Measurements from ENCODE around the gene C1orf105. TPM values are rescaled to one million over a fixed set of nuclear protein-coding genes. Genes with fewer than 3 reads are reported as not detected.

C1orf105 gene
- total and polyA plus RNA-seq, 10 of the 15 experiments (the other 5 are each of a cell fraction or from before 2014, with no cell fraction given): not detected

- H3K9me3 ChIP-seq (replicated peaks; ENCODE audit: control insufficient read depth, insufficient read depth, low read length): no peaks in the 10 kb centered on the region
- POLR2A ChIA-PET: interaction anchor here (0.7 kb wide), 1 partner anchor 351 kb away, joined by 6 read pairs; no protein-coding TSS in a partner anchor
- intact Hi-C loops (cut with micrococcal nuclease; ENCODE audit: unreplicated experiment): loop anchor here (10.0 kb wide), 1 partner anchor 134 kb away; no protein-coding TSS in a partner anchor
- TF ChIP-seq RAD21 (IDR thresholded peaks at IDR 0.05; ENCODE audit: insufficient read depth, low read depth, low read length) (no peak), PBX3 (IDR thresholded peaks at IDR 0.05; ENCODE audit: insufficient replicate concordance, low read depth, low read length) (no peak), RCOR1 (conservative IDR thresholded peaks at IDR 0.05; ENCODE audit: low read depth, low read length) (no peak), SUPT20H (IDR thresholded peaks at IDR 0.05; ENCODE audit: borderline replicate concordance, control insufficient read depth, low read depth, low read length) (no peak), TARDBP (IDR thresholded peaks at IDR 0.05; ENCODE audit: borderline replicate concordance) (no peak), ETV6 (conservative IDR thresholded peaks at IDR 0.05 in 1 of 2, IDR thresholded peaks at IDR 0.05 in 1 of 2; ENCODE audit: borderline replicate concordance in 1 of 2, low read depth in 1 of 2) (no peak), HCFC1 (IDR thresholded peaks at IDR 0.05; ENCODE audit: low read length) (no peak), MYC (IDR thresholded peaks at IDR 0.05; ENCODE audit: insufficient read depth, insufficient read length, insufficient replicate concordance, low read length, severe bottlenecking) (no peak), RUNX3 (IDR thresholded peaks at IDR 0.05; ENCODE audit: low read length) (no peak), PAX5 (IDR thresholded peaks at IDR 0.05; ENCODE audit: borderline replicate concordance, low read depth, low read length) (no peak), NKRF (conservative IDR thresholded peaks at IDR 0.05) (no peak), TBL1XR1 (IDR thresholded peaks at IDR 0.05; ENCODE audit: low read depth, low read length) (no peak), RFX5 (IDR thresholded peaks at IDR 0.05; ENCODE audit: low read depth, low read length) (no peak), SRF (IDR thresholded peaks at IDR 0.05; ENCODE audit: low read depth in 2 of 2, low read length in 2 of 2) (no peak), NFXL1 (IDR thresholded peaks at IDR 0.05; ENCODE audit: borderline replicate concordance) (no peak), E2F8 (IDR thresholded peaks at IDR 0.05; ENCODE audit: low read depth, partially characterized antibody) (no peak), ZNF24 (IDR thresholded peaks at IDR 0.05) (no peak)
Measured at GRCh38 chr1:172451002-172451443, 30.5 kb downstream of the C1orf105 start.

More at GRCh38 chr1:172451002-172451443, 30.5 kb downstream of the C1orf105 start:
- H4K20me1 ChIP-seq (ENCODE audit: control insufficient read depth, insufficient read depth): no peaks in the 10 kb centered on the region
- no peak overlapping the region; the same call in 1 of the 2 replicates for H2AFZ ChIP-seq (ENCODE audit: control insufficient read depth, low read depth, low read length)
- 63% methylated on average over 2 of the region's 2 CpGs for WGBS (ENCODE audit: insufficient coverage, insufficient replicate concordance, low lambda C conversion rate, missing lambda C conversion rate)
- H3K4me1 ChIP-seq (ENCODE audit: control insufficient read depth, insufficient read depth, low read length): no peaks in the 10 kb centered on the region
- ChIA-PET SMC1A (ENCODE audit: uncharacterized antibody, unreplicated experiment) (interaction anchor here (0.8 to 2.1 kb wide), 7 partner anchors 12 to 275 kb away, joined by 3 to 19 read pairs (median 4); no protein-coding TSS in a partner anchor), RAD21 (ENCODE audit: unreplicated experiment) (interaction anchor here (0.6 to 1.4 kb wide), 5 partner anchors 10 to 1653 kb away, joined by 3 to 10 read pairs (median 4); no protein-coding TSS in a partner anchor), CTCF (interaction anchor here (0.8 to 5.9 kb wide), 12 partner anchors 10 to 449 kb away, joined by 3 to 48 read pairs (median 4); partner anchors contain the start of gene SUCO)
- no peaks in the 10 kb centered on the region for H3K36me3 ChIP-seq (ENCODE audit: control insufficient read depth in 2 of 2, insufficient read depth in 2 of 2, low read length in 1 of 2)
- no peaks in the 10 kb centered on the region; a peak in 2 of 4 replicates for H3K27me3 ChIP-seq (replicated peaks in 1 of 2; ENCODE audit: control insufficient read depth in 2 of 2, insufficient read depth in 2 of 2, low read length in 1 of 2)
- H3K4me3 ChIP-seq: no peak overlapping the region
- no peaks in the 10 kb centered on the region for H3K79me2 ChIP-seq (ENCODE audit: control insufficient read depth, insufficient read depth, low read length)
- in situ Hi-C loops (cut with MboI): loop anchor here (5.0 kb wide), 1 partner anchor 266 kb away; no protein-coding TSS in a partner anchor
- DNase-seq (ENCODE audit: low read depth, low spot score) (no peak), ATAC-seq (peak; percentile 10; the same call in 2 of the 3 replicates), FAIRE-seq (no peak)
- no peak overlapping the region for H3K27ac ChIP-seq (ENCODE audit: control insufficient read depth, insufficient read depth)
- BruUV-seq (replicated peaks): no TSS peak
- H3K9ac ChIP-seq (ENCODE audit: control insufficient read depth, insufficient read depth, low read length): no peak overlapping the region
- H3K4me2 ChIP-seq (ENCODE audit: control insufficient read depth, insufficient read depth): no peak overlapping the region

Measured in GM12878 (cell line).